ENCODE data around the gene CYLD.

DNA sequence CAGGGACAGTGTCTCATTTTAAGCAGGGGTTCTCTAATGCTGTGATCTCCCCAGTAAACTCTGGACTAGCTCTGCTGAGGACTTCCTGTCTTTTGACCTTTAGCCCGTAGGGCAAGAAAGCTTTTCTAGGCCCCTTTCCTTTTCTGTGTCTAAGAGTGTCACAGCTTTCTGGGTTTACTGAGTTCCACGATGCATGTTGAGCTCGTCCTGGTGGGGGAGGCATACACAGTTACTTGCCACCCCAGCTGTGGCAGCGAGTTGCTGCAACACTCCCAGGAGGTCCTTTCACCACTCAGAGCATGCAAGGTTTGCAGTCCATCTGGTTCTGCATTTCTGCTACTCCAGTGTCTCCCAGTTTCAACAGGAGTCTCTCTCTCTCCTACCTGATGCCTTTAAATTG, 24.8 kb upstream of the CYLD start:
- TF ChIP-seq CTCF (IDR thresholded peaks at IDR 0.05; ENCODE audit: insufficient read depth, low read length) (no peak), POLR2AphosphoS5 (IDR thresholded peaks at IDR 0.05; ENCODE audit: low read depth) (no peak), GABPA (IDR thresholded peaks at IDR 0.05; ENCODE audit: low read depth) (no peak), SPI1 (IDR thresholded peaks at IDR 0.05; ENCODE audit: borderline replicate concordance, low read depth) (no peak)
